Activated B cell treated with CpG ODN at 0.5 μM for 24 hours (primary cell): Measurements from ENCODE around the gene SCN4B. TPM values are rescaled to one million over a fixed set of nuclear protein-coding genes. Genes with fewer than 3 reads are reported as not detected.

Source experiments
- ATAC-seq: fragments of 200-7000 bp; cut with Tn5 transposase; one replicate; pipeline ENCODE4 v1.10.0; 2021; ENCODE audit warnings: low read depth, mild to moderate bottlenecking, moderate library complexity
- CTCF ChIA-PET: fragments of 350-600 bp; sonication (Branson Sonifier 250); formaldehyde crosslinking; loops from one replicate; lab custom pipeline; 2021; ENCODE audit warnings: antibody characterized with exemption; lab: Charles Lee
- POLR2A ChIA-PET: fragments of 350-600 bp; sonication (Branson Sonifier 250); formaldehyde crosslinking; loops from one replicate; lab custom pipeline; 2021; ENCODE audit warnings: antibody characterized with exemption; lab: Charles Lee
- DNase-seq: peaks from one replicate; pipeline ENCODE4 v3.0.0; 2022
- H3K27ac Mint-ChIP-seq: one replicate; pipeline ENCODE4 v1.8.0; 2020; ENCODE audit warnings: mixed read lengths
- H3K27me3 Mint-ChIP-seq: one replicate; pipeline ENCODE4 v1.8.0; 2021; ENCODE audit warnings: mixed read lengths
- H3K36me3 Mint-ChIP-seq: one replicate; pipeline ENCODE4 v1.8.0; 2021; ENCODE audit warnings: low read depth, mixed read lengths
- H3K4me1 Mint-ChIP-seq: one replicate; pipeline ENCODE4 v1.8.0; 2021; ENCODE audit warnings: mixed read lengths
- H3K4me3 Mint-ChIP-seq: one replicate; pipeline ENCODE4 v1.8.0; 2020; ENCODE audit warnings: mild to moderate bottlenecking, mixed read lengths
- H3K9me3 Mint-ChIP-seq: one replicate; pipeline ENCODE4 v1.8.0; 2020; ENCODE audit warnings: mixed read lengths
- intact Hi-C: fragments of 100-400 bp; cut with micrococcal nuclease; formaldehyde crosslinking; loops from one replicate; pipeline ENCODE4 v1.15.1; 2024
- total RNA-seq: library from RNA; stranded (reverse); gene quantifications from 2 replicates; pipeline ENCODE4 v1.2.3, GENCODE V29; 2022
- TF ChIP-seq, protein P1 (sequence below): fragments of 200-600 bp; IDR thresholded peaks from one replicate; pipeline ENCODE4 v1.8.0; 2022; ENCODE audit warnings: antibody characterized with exemption, mild to moderate bottlenecking

Gene SCN4B
- total RNA-seq, 1 donor from 2014 or later = not detected

- DNase-seq = no peak
- Mint-ChIP-seq H3K27ac (no peak overlapping the region), H3K27me3 (peaks cover 12% of the 10 kb centered on the region), H3K9me3 (no peaks in the 10 kb centered on the region), H3K4me1 (no peaks in the 10 kb centered on the region), H3K36me3 (no peaks in the 10 kb centered on the region), H3K4me3 (no peak overlapping the region)
- intact Hi-C loops = no loop called here
- TF ChIP-seq, protein P1, sequence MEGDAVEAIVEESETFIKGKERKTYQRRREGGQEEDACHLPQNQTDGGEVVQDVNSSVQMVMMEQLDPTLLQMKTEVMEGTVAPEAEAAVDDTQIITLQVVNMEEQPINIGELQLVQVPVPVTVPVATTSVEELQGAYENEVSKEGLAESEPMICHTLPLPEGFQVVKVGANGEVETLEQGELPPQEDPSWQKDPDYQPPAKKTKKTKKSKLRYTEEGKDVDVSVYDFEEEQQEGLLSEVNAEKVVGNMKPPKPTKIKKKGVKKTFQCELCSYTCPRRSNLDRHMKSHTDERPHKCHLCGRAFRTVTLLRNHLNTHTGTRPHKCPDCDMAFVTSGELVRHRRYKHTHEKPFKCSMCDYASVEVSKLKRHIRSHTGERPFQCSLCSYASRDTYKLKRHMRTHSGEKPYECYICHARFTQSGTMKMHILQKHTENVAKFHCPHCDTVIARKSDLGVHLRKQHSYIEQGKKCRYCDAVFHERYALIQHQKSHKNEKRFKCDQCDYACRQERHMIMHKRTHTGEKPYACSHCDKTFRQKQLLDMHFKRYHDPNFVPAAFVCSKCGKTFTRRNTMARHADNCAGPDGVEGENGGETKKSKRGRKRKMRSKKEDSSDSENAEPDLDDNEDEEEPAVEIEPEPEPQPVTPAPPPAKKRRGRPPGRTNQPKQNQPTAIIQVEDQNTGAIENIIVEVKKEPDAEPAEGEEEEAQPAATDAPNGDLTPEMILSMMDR = no peak
- no peak for ATAC-seq
- ChIA-PET CTCF (no interaction called here), POLR2A (no interaction called here)
These were observed 26.4 kb downstream of the SCN4B start for GRCh38 chr11:118126082-118126838.

DNA sequence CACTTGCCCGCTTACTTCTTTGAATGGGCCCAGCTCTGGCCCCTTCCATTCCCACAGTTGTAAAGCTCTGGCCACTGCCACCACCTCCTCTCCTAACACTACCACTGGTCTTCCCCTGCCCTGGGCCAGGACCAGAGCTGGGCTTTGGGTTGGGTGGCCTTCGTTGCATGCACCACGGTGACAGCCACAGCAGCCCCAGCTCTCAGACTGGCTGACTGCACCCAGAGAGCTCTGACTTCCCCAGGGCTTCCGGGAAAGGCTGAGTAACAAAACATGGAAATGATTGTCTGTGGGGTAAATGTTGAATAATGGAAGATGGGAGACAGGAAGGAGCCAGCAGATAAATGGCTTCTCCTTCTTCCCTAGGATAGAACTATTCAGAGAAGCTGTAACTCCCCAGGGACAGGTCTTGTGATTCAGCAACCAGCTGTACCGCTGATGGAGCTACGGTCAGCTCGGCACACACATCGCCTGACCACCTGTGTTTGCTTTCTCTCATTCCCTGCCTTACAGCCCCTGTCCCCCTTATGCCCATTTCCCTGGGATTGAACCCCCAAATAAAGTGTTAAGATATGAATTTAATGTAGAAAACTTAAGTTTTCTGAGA, 27.6 kb downstream of the SCN4B start:
- no peak overlapping the region for H3K27ac Mint-ChIP-seq
- TF ChIP-seq, protein P1 = no peak
- no peaks in the 10 kb centered on the region for H3K4me1 Mint-ChIP-seq
- H3K4me3 Mint-ChIP-seq = no peak overlapping the region
- DNase-seq (no peak), ATAC-seq (no peak)
- ChIA-PET CTCF (no interaction called here), POLR2A (no interaction called here)
- peaks cover 5% of the 10 kb centered on the region for H3K27me3 Mint-ChIP-seq
- intact Hi-C loops = no loop called here
- H3K36me3 Mint-ChIP-seq = no peaks in the 10 kb centered on the region
- H3K9me3 Mint-ChIP-seq = no peaks in the 10 kb centered on the region

GRCh38 chr11:118120793-118121192, 31.8 kb downstream of the SCN4B start:
- H3K4me1 Mint-ChIP-seq = peaks cover 8% of the 10 kb centered on the region
- CTCF ChIA-PET = no interaction called here
- intact Hi-C loops = no loop called here
- DNase-seq (no peak), ATAC-seq (no peak)
- POLR2A ChIA-PET = no interaction called here
- H3K27me3 Mint-ChIP-seq = peaks cover 7% of the 10 kb centered on the region
- H3K36me3 Mint-ChIP-seq = no peaks in the 10 kb centered on the region
- TF ChIP-seq, protein P1 = no peak
- no peaks in the 10 kb centered on the region for H3K9me3 Mint-ChIP-seq
- no peak overlapping the region for H3K27ac Mint-ChIP-seq
- no peak overlapping the region for H3K4me3 Mint-ChIP-seq

DNA sequence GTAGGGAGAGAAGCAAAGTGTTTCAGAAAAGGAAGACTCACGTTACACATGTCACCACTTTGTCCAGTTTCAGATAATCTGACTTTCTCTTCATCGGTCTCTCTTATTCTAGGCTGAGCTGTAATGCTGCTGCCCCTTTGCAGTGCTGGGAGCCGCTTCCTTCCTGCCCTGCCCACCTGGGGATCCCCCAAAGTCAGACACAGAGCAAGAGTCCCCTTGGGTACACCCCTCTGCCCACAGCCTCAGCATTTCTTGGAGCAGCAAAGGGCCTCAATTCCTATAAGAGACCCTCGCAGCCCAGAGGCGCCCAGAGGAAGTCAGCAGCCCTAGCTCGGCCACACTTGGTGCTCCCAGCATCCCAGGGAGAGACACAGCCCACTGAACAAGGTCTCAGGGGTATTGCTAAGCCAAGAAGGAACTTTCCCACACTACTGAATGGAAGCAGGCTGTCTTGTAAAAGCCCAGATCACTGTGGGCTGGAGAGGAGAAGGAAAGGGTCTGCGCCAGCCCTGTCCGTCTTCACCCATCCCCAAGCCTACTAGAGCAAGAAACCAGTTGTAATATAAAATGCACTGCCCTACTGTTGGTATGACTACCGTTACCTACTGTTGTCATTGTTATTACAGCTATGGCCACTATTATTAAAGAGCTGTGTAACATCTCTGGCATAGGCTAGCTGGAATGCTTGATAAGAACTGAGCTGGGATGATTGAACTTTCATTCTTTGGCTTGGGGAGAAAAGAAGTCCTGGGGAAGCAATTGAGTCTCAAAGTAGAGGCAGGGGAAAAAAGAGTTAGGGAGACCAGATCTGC, 34.6 kb downstream of the SCN4B start:
- H3K4me3 Mint-ChIP-seq = no peak overlapping the region
- no peak overlapping the region for H3K27ac Mint-ChIP-seq
- TF ChIP-seq, protein P1 = no peak
- ChIA-PET CTCF (no interaction called here), POLR2A (interaction anchor here (1.0 kb wide), 1 partner anchor 122 kb away, joined by 3 read pairs; no protein-coding TSS in a partner anchor)
- peak; percentile 34 for ATAC-seq
- no peaks in the 10 kb centered on the region for H3K9me3 Mint-ChIP-seq
- peaks cover 14% of the 10 kb centered on the region for H3K27me3 Mint-ChIP-seq
- H3K36me3 Mint-ChIP-seq = no peaks in the 10 kb centered on the region
- DNase-seq = no peak
- H3K4me1 Mint-ChIP-seq = peaks cover 8% of the 10 kb centered on the region
- intact Hi-C loops = no loop called here

GRCh38 chr11:118115048-118115447, 37.6 kb downstream of the SCN4B start:
- TF ChIP-seq, protein P1 = no peak
- no peaks in the 10 kb centered on the region for H3K9me3 Mint-ChIP-seq
- peaks cover 8% of the 10 kb centered on the region for H3K4me1 Mint-ChIP-seq
- ChIA-PET CTCF (no interaction called here), POLR2A (no interaction called here)
- no peaks in the 10 kb centered on the region for H3K36me3 Mint-ChIP-seq
- no peak overlapping the region for H3K27ac Mint-ChIP-seq
- no peak overlapping the region for H3K4me3 Mint-ChIP-seq
- no peak for DNase-seq
- intact Hi-C loops = no loop called here
- peaks cover 22% of the 10 kb centered on the region for H3K27me3 Mint-ChIP-seq
- ATAC-seq = no peak
